T47D (cell line): ENCODE data around the gene SLC38A1.

Experiments
- DNase-seq, 2 experiments: peaks; one replicate each; pipeline versions ENCODE4 v3.0.0 to v3.0.0-alpha.2; 2011 to 2012; ENCODE audit warnings: low read depth in 1 of 2, low spot score in 1 of 2
- JUND ChIP-seq: IDR thresholded peaks from 2 replicates; pipeline ENCODE4 v1.6.1; 2012; ENCODE audit warnings: low read depth
- in situ Hi-C: cut with HindIII; loops from 2 replicates; pipeline ENCODE4 v1.10.0; 2016; ENCODE audit warnings: low sequenced_read_pairs, low pct_unique_long_range_greater_than_20kb

Gene SLC38A1

DNA sequence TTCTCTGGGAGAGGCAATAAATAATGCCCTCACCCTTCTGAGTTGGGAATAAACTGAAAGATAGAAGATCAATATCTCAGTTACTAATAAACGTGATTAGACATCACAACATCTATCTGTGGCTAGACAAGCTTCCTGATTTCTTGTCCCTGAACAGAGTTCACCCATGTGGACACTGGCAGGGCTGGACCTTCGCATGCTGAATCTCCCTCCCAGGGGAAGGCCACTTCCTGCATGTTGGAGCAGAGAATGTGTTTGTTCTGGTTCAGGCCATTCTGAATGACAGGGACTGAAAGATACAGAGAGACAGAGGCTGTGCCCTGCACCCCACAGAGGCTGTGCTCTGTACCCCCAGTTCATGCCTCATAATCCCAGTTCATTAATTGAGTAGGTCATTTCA, 132.6 kb downstream of the SLC38A1 start:
- no peak for TF ChIP-seq JUND
- DNase-seq: no peak
- in situ Hi-C loops: no loop called here

DNA sequence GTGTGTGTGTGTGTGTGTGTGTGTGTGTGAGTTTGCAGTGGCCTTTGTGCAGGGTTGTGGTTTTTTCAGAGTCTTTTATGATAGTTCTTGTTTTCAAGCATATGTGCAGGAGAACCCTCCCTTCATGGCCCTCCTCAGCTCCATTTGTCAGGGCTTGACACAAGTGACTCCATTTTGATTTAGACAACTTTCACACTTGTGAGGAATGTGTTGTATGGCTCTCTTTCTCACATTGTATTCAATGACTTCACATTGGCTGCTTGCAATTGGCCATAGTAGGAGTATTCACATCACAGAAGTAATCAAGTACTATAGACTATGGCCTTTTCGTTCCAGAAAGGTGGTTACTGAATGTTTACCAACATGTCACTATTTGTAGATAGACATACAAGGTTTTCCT, 133.1 kb downstream of the SLC38A1 start:
- no peak for TF ChIP-seq JUND
- in situ Hi-C loops: no loop called here
- no peak for DNase-seq

GRCh38 chr12:46134852-46135251, 134.0 kb downstream of the SLC38A1 start:
- in situ Hi-C loops: no loop called here
- DNase-seq: no peak

GRCh38 chr12:46134205-46134811, 134.5 kb downstream of the SLC38A1 start:
- DNase-seq: peak in 1 of 2 experiments; percentile 78
- in situ Hi-C loops: no loop called here
- TF ChIP-seq JUND: peak; percentile 51

More at GRCh38 chr12:46134852-46135251, 134.0 kb downstream of the SLC38A1 start:
- no peak for TF ChIP-seq JUND

DNA sequence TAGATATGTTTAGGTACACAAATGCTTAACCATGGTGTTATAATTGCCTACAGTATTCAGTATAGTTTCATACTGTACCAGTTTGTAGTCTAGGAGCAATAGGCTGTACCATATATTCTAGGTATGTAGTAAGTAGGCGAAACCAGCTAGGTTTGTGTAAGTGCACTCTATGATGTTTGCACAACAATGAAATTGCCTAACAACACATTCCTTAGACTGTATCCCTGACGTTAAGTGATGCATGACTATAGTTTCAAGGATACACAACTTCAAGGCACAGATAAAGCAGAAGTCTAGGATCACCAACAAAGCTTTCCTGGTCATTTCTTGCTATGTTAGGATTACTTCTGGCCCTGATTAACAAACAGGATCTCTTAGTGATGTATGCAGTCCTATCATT, 135.1 kb downstream of the SLC38A1 start:
- TF ChIP-seq JUND: no peak
- peak in 1 of 2 experiments; percentile 78 for DNase-seq
- in situ Hi-C loops: no loop called here
